ENCODE data around the gene CST6.

Gene CST6

GRCh38 chr11:66007201-66007634 lies 4.6 kb upstream of the CST6 start:
- TF ChIP-seq, protein P1, sequence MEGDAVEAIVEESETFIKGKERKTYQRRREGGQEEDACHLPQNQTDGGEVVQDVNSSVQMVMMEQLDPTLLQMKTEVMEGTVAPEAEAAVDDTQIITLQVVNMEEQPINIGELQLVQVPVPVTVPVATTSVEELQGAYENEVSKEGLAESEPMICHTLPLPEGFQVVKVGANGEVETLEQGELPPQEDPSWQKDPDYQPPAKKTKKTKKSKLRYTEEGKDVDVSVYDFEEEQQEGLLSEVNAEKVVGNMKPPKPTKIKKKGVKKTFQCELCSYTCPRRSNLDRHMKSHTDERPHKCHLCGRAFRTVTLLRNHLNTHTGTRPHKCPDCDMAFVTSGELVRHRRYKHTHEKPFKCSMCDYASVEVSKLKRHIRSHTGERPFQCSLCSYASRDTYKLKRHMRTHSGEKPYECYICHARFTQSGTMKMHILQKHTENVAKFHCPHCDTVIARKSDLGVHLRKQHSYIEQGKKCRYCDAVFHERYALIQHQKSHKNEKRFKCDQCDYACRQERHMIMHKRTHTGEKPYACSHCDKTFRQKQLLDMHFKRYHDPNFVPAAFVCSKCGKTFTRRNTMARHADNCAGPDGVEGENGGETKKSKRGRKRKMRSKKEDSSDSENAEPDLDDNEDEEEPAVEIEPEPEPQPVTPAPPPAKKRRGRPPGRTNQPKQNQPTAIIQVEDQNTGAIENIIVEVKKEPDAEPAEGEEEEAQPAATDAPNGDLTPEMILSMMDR (IDR thresholded peaks at IDR 0.05) = no peak

DNA sequence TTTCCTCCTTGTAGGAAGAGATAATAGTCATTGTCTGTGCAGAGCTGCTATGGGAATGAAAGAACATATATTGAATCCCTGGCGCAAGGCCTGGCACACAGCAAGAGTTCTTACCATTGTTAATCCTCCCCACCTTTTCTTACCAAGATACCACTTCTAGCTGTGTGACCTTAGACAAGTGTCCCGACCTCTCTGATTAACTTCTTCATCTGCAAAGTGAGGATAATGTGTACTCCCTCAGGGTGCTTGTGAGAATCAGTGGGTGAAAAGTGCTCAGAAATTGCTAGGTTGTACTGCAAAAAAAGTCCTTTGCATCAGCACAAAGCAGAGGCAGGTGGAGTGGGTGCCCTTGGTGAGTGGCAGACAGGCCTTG lies 3.7 kb upstream of the CST6 start:
- TF ChIP-seq, protein P1 (IDR thresholded peaks at IDR 0.05) = no peak

GRCh38 chr11:66008468-66009101 lies 3.2 kb upstream of the CST6 start:
- TF ChIP-seq, protein P1 (IDR thresholded peaks at IDR 0.05) = no peak

- TF ChIP-seq, protein P1 (IDR thresholded peaks at IDR 0.05) = no peak
These were observed 496 bp upstream of the CST6 start for GRCh38 chr11:66011239-66011784.

DNA sequence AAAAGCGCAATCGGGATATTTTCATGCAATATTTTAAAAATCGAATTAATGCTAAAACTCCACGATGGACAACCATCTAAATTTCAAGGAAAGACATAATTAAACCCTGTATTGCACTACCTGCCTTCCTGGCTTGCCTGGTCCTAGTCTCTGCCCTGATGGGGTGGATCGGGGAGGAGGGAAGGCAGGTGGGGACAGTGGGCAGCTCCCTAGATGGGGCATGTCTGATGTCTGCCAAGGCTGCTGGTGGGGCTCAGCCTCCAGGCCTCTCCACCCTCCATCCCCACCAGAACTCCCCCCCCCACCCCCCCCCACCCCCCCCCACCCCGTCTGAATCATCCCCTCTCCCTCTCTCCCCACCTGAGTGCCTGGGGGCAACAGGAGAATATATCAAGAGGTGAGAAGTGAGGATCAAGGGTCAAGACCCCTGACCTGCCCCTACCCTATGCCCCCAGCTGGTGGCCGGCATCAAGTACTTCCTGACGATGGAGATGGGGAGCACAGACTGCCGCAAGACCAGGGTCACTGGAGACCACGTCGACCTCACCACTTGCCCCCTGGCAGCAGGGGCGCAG lies 650 bp downstream of the CST6 start:
- TF ChIP-seq, protein P1 (IDR thresholded peaks at IDR 0.05) = no peak

- TF ChIP-seq, protein P1 (IDR thresholded peaks at IDR 0.05) = no peak
These were observed 1.3 kb downstream of the CST6 start for GRCh38 chr11:66012946-66013761.

- TF ChIP-seq, protein P1 (IDR thresholded peaks at IDR 0.05) = no peak
These were observed 1.9 kb downstream of the CST6 start for GRCh38 chr11:66013762-66014100.

All from LNCAP (cell line).